D721Med (cell line): ENCODE data around the gene PROCA1.

Experiments used
- DNase-seq: peaks from one replicate; pipeline ENCODE4 v3.0.0; 2011; ENCODE audit warnings: low spot score; ENCODE audit not compliant: insufficient read length
- FAIRE-seq: peaks from 2 replicates; lab custom pipeline; 2011; peaks lifted over from hg19 to GRCh38; lab: Jason Lieb, UNC
- TF ChIP-seq, protein P1 (sequence below): IDR thresholded peaks from 2 replicates; pipeline ENCODE4 v1.5.1; 2012; ENCODE audit warnings: mild to moderate bottlenecking, control low read depth; ENCODE audit not compliant: insufficient read depth; ENCODE audit errors: missing control alignments

The PROCA1 gene

DNA sequence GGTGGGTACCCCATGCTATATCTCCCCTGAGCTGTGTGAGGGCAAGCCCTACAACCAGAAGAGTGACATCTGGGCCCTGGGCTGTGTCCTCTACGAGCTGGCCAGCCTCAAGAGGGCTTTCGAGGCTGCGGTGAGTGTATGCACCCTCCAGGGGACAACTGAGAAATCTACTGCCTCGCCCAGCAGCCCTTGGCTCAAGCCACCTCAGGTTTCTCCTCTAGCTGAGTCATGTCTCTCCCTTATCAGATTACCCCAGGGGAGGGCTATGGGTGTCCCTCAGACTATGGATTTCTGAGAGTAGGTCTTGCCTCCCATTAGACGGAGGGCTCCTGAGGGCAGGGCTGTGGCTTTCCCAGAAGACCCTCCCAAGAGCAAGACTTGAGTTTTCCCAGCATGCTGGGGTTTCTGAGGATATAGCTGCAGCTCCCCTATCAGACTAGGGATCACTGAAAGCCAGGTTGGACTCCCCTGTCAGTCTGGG, 23.6 kb upstream of the PROCA1 start:
- TF ChIP-seq, protein P1, sequence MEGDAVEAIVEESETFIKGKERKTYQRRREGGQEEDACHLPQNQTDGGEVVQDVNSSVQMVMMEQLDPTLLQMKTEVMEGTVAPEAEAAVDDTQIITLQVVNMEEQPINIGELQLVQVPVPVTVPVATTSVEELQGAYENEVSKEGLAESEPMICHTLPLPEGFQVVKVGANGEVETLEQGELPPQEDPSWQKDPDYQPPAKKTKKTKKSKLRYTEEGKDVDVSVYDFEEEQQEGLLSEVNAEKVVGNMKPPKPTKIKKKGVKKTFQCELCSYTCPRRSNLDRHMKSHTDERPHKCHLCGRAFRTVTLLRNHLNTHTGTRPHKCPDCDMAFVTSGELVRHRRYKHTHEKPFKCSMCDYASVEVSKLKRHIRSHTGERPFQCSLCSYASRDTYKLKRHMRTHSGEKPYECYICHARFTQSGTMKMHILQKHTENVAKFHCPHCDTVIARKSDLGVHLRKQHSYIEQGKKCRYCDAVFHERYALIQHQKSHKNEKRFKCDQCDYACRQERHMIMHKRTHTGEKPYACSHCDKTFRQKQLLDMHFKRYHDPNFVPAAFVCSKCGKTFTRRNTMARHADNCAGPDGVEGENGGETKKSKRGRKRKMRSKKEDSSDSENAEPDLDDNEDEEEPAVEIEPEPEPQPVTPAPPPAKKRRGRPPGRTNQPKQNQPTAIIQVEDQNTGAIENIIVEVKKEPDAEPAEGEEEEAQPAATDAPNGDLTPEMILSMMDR = no peak
- FAIRE-seq = no peak

DNA sequence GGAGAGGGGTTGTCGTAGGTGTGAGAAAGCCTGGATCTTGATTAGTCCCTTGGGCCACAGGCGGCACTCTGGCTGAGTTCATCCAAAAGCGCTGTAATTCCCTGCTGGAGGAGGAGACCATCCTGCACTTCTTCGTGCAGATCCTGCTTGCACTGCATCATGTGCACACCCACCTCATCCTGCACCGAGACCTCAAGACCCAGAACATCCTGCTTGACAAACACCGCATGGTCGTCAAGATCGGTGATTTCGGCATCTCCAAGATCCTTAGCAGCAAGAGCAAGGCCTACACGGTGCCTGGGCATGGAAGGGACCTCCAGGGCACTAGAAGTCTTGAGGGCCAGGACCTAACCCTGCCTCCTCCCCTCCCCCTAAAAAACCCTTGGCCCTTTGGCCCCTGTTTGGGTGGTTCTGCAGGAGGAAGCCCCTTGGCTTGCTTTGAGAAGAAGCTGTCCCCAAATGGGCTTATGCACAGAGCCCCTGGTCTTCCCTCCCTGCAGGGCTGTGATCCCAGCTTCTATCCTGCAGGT, 23.1 kb upstream of the PROCA1 start:
- FAIRE-seq (no peak), DNase-seq (no peak)
- TF ChIP-seq, protein P1 = no peak

More for the DNA sequence above, 23.6 kb upstream of the PROCA1 start:
- DNase-seq = no peak

GRCh38 chr17:28733346-28733745, 21.7 kb upstream of the PROCA1 start:
- TF ChIP-seq, protein P1 = no peak
- FAIRE-seq (no peak), DNase-seq (no peak)

DNA sequence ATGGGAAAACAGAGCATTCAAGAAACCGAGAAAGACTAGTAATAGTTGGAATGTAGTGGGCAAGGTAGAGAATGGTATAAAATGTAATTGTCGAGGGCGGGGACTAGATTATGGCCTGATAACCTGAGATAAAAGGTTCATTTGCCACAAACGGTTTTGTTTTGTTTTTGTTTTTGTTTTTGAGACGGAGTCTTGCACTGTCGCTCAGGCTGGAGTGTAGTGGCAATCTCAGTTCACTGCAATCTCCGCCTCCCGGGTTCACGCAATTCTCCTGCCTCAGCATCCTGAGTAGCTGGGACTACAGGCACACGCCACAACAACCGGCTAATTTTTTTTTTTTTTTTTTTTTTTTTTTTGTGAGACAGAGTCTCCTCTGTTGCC, 18.3 kb upstream of the PROCA1 start:
- DNase-seq = no peak
- no peak for FAIRE-seq
- TF ChIP-seq, protein P1 = no peak

- TF ChIP-seq, protein P1 = no peak
- FAIRE-seq = no peak
- DNase-seq = peak; percentile 87
Measured at GRCh38 chr17:28728364-28729200, 16.9 kb upstream of the PROCA1 start, which contains the start of gene NEK8. Gene NEK8, plus strand, starts transcription at chr17:28728788. Its CDS starts 26 bp downstream, at chr17:28728814.

DNA sequence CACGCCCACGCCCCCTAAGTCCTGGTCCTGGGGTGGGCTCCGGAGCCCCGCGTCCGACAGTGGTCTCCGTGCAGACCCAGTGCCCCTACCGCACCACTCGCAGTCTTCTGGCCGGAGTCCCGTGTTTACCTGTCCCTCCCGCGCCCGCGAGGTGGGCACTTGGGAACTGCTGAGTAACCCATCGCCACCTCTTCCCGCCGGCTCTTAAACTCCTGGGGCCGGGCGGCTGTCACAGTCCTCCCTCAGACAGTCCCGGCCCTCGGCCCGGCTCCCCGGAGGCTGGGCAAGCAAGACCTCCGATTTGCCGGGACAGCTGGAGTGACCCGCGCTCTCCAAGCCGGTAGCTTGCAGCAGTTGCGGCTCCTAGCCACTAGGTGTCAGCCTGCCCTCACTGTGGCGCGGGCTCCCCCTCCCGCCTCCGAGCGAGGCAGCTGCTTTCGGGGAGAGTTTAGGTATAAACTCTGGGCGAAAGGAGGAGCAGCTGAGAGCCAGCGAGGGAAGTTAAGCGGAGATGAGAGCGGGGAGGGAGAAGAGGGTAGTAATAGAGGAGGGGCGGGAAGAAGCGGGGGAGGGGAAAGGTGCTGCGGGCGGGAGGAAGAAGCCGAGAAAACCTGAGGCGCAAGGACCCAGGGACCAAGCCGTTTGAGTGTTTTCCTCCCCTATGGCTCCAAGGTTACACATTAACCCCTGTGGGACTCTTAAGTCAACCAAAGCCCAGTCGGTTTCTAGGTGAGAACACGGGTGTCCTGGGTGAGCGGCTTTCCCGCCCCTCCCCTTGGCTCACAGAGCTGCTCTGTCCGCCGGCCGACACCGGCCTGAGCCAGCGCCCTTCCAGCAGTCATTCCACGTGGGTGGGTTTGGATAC, 15.2 kb upstream of the PROCA1 start:
- FAIRE-seq (no peak), DNase-seq (no peak)
- TF ChIP-seq, protein P1 = peak; percentile 100
